GM19324 (cell line): ENCODE measurements around the gene SLC22A2.

ENCODE experiments used
- ATAC-seq: cut with Tn5 transposase; IDR thresholded peaks from one replicate; pipeline ENCODE4 v1.9.1; 2021; ENCODE audit warnings: mild to moderate bottlenecking, moderate library complexity; ENCODE audit not compliant: unreplicated experiment, low FRiP score

SLC22A2 gene

GRCh38 chr6:160274871-160275510, 16.4 kb upstream of the SLC22A2 start:
- no peak for ATAC-seq

- ATAC-seq = no peak
Observed at GRCh38 chr6:160273750-160274149, 15.1 kb upstream of the SLC22A2 start.

GRCh38 chr6:160273196-160273595, 14.6 kb upstream of the SLC22A2 start:
- ATAC-seq = no peak

GRCh38 chr6:160272707-160273106, 14.1 kb upstream of the SLC22A2 start:
- ATAC-seq = no peak

GRCh38 chr6:160270347-160270746, 11.7 kb upstream of the SLC22A2 start:
- ATAC-seq = no peak

GRCh38 chr6:160269771-160270170, 11.2 kb upstream of the SLC22A2 start:
- no peak for ATAC-seq

- no peak for ATAC-seq
Observed at GRCh38 chr6:160269023-160269521, 10.5 kb upstream of the SLC22A2 start.

GRCh38 chr6:160267102-160267501, 8.5 kb upstream of the SLC22A2 start:
- no peak for ATAC-seq

GRCh38 chr6:160265869-160266476, 7.4 kb upstream of the SLC22A2 start:
- ATAC-seq = peak; percentile 69

- ATAC-seq = no peak
Observed at GRCh38 chr6:160264061-160264612, 5.5 kb upstream of the SLC22A2 start.

- no peak for ATAC-seq
Observed at GRCh38 chr6:160263196-160263939, 4.7 kb upstream of the SLC22A2 start.

- ATAC-seq = no peak
Observed at GRCh38 chr6:160261991-160262680, 3.5 kb upstream of the SLC22A2 start.

- no peak for ATAC-seq
Observed at GRCh38 chr6:160260803-160261450, 2.3 kb upstream of the SLC22A2 start.

- peak; percentile 72 for ATAC-seq
Observed at GRCh38 chr6:160260367-160260766, 1.7 kb upstream of the SLC22A2 start.

GRCh38 chr6:160259598-160259997, 977 bp upstream of the SLC22A2 start:
- no peak for ATAC-seq

- no peak for ATAC-seq
Observed at GRCh38 chr6:160259143-160259425, 463 bp upstream of the SLC22A2 start.

- no peak for ATAC-seq
Observed at GRCh38 chr6:160256445-160256844, 2.2 kb downstream of the SLC22A2 start.

GRCh38 chr6:160254467-160255312, 3.9 kb downstream of the SLC22A2 start:
- ATAC-seq = no peak

- no peak for ATAC-seq
Observed at GRCh38 chr6:160253714-160254113, 4.9 kb downstream of the SLC22A2 start.
